Measurements from ENCODE around the gene ZNF486.
"Not testable (repeated sequence)": the region's sequence is repeated elsewhere in the genome, so short reads cannot be mapped to it uniquely, and the experiment has no call there.

GRCh38 chr19:20221605-20222004, 54.6 kb downstream of the ZNF486 start:
- TF ChIP-seq CTCF (conservative IDR thresholded peaks at IDR 0.05 in 1 of 2, IDR thresholded peaks at IDR 0.05 in 1 of 2; ENCODE audit: extremely low read depth in 1 of 2, insufficient read depth in 1 of 2, low read depth in 1 of 2, low read length in 2 of 2); EZH2 (IDR thresholded peaks at IDR 0.05; ENCODE audit: borderline replicate concordance, low read length): not testable (repeated sequence)
